HepG2 (cell line): ENCODE results near the gene SHTN1. TPM values are rescaled to one million over a fixed set of nuclear protein-coding genes. Genes with fewer than 3 reads are reported as not detected.

Source experiments
- ATAC-seq: fragments of 200-7000 bp; cut with Tn5 transposase; 3 replicates; pipeline ENCODE4 v1.9.1; 2020; ENCODE audit warnings: mild to moderate bottlenecking, moderate library complexity
- BruUV-seq: library from RNA; stranded (reverse); fragments of 400-500 nt; replicated peaks from 2 replicates; lab custom pipeline; 2021; lab: Mats Ljungman, UMichigan
- CTCF ChIA-PET: fragments of 300-600 bp; formaldehyde crosslinking; extraction: SDS; loops from one replicate; lab custom pipeline; 2021; ENCODE audit warnings: low total read pairs, inconsistent platforms, low intra/inter-chr PET ratio; lab: Yijun Ruan, JAX
- POLR2A ChIA-PET: fragments of 350-600 bp; sonication (Branson Sonifier 250); formaldehyde crosslinking; loops from one replicate; lab custom pipeline; 2020; ENCODE audit warnings: antibody characterized with exemption, inconsistent platforms; lab: Yijun Ruan, JAX
- DNase-seq: peaks from one replicate; pipeline ENCODE4 v3.0.0-alpha.2; 2015; ENCODE audit warnings: low spot score
- FAIRE-seq: peaks from 3 replicates; lab custom pipeline; 2011; peaks lifted over from hg19 to GRCh38; lab: Jason Lieb, UNC
- H2AFZ ChIP-seq: one replicate; pipeline ENCODE4 v1.6.1; 2011; ENCODE audit warnings: low read length, inconsistent platforms
- H3K27ac ChIP-seq: fragments of 300-600 bp; 3 replicates; pipeline ENCODE4 v1.8.0; 2011; ENCODE audit warnings: mixed run types, mild to moderate bottlenecking, mixed read lengths, low read length, inconsistent platforms; ENCODE audit not compliant: insufficient read depth; ENCODE audit errors: extremely low read length
- H3K27me3 ChIP-seq, 2 experiments: fragments of 200-600 bp in 1 of 2; 2 replicates in 1 of 2; 3 replicates in 1 of 2; pipeline versions ENCODE4 v1.6.0 to v1.8.0; 2011; ENCODE audit warnings: low read length in 2 of 2, mild to moderate bottlenecking in 2 of 2, moderate library complexity in 2 of 2, inconsistent platforms in 1 of 2; ENCODE audit not compliant: insufficient read depth in 2 of 2, control insufficient read depth in 1 of 2
- H3K36me3 ChIP-seq, 2 experiments: fragments of 200-600 bp in 1 of 2; replicated peaks in 1 of 2; 2 replicates in 1 of 2; 3 replicates in 1 of 2; pipeline versions ENCODE4 v1.5.1 to v1.8.0; 2011; ENCODE audit warnings: low read length in 2 of 2, inconsistent platforms in 1 of 2; ENCODE audit not compliant: insufficient read depth in 2 of 2, control insufficient read depth in 1 of 2
- H3K4me1 ChIP-seq: 2 replicates; pipeline ENCODE4 v1.5.1; 2012; ENCODE audit warnings: low read length, inconsistent platforms; ENCODE audit not compliant: insufficient read depth
- H3K4me2 ChIP-seq: 2 replicates; pipeline ENCODE4 v1.6.0; 2011; ENCODE audit warnings: low read depth, low read length, inconsistent platforms
- H3K4me3 ChIP-seq, 3 experiments: fragments of 200-600 bp in 1 of 3; sonication (generic), shearing (Covaris generic) in 1 of 3; replicated peaks in 1 of 3; 2 replicates each; pipeline ENCODE4 v1.5.1; 2011 to 2016; ENCODE audit warnings: low read length in 3 of 3, inconsistent platforms in 2 of 3, low read depth in 2 of 3, mild to moderate bottlenecking in 2 of 3, control low read depth in 1 of 3, mixed read lengths in 1 of 3; ENCODE audit not compliant: insufficient read depth in 1 of 3
- H3K79me2 ChIP-seq: one replicate; pipeline ENCODE4 v1.6.1; 2011; ENCODE audit warnings: low read length, inconsistent platforms; ENCODE audit not compliant: insufficient read depth
- H3K9ac ChIP-seq: 2 replicates; pipeline ENCODE4 v1.6.0; 2011; ENCODE audit warnings: mild to moderate bottlenecking, low read depth, low read length, inconsistent platforms; ENCODE audit not compliant: insufficient read depth
- H3K9me3 ChIP-seq: 2 replicates; pipeline ENCODE4 v1.5.1; 2012; ENCODE audit warnings: mild to moderate bottlenecking, low read length
- H4K20me1 ChIP-seq: 2 replicates; pipeline ENCODE4 v1.6.0; 2011; ENCODE audit warnings: inconsistent platforms, mild to moderate bottlenecking, low read length, moderate library complexity; ENCODE audit not compliant: insufficient read depth
- MTA1 ChIP-seq: sonication (generic); formaldehyde crosslinking; IDR thresholded peaks from 2 replicates; pipeline ENCODE4 v1.4.0; 2020; ENCODE audit warnings: missing genetic modification reagents, mild to moderate bottlenecking, borderline replicate concordance
- NFYB ChIP-seq: sonication (generic); formaldehyde crosslinking; IDR thresholded peaks from 2 replicates; pipeline ENCODE4 v1.4.0; 2020; ENCODE audit warnings: missing genetic modification reagents
- PTBP1 ChIP-seq: fragments of 200-400 bp; formaldehyde crosslinking; IDR thresholded peaks from 2 replicates; pipeline ENCODE4 v1.6.1; 2018; ENCODE audit warnings: low read length, low read depth; ENCODE audit not compliant: poor library complexity, severe bottlenecking
- SP1 ChIP-seq, 2 experiments: fragments of 450-650 bp in 1 of 2; sonication (generic) in 1 of 2; formaldehyde crosslinking in 1 of 2; IDR thresholded peaks; 2 replicates each; pipeline versions ENCODE4 v1.4.0 to v1.6.1; 2016 to 2020; ENCODE audit warnings: missing genetic modification reagents in 1 of 2
- ZNF34 ChIP-seq: sonication (generic); formaldehyde crosslinking; IDR thresholded peaks from 2 replicates; pipeline ENCODE4 v1.4.0; 2020; ENCODE audit warnings: mild to moderate bottlenecking, missing genetic modification reagents, borderline replicate concordance
- ZNF589 ChIP-seq: sonication (generic); formaldehyde crosslinking; conservative IDR thresholded peaks from 2 replicates; pipeline ENCODE4 v1.8.0; 2022; ENCODE audit warnings: mild to moderate bottlenecking, moderate library complexity, missing genetic modification reagents
- WGBS: methylation state at CpG from one replicate; pipeline ENCODE4 v1.1.6; 2017; ENCODE audit warnings: low lambda C conversion rate; 5-methylcytosine and 5-hydroxymethylcytosine counted together
- in situ Hi-C: cut with HindIII; loops from 2 replicates; pipeline ENCODE4 v1.10.0; 2017; ENCODE audit warnings: low pct_unique_long_range_greater_than_20kb; ENCODE audit not compliant: extremely low pct_ligation_motif_present
- intact Hi-C: fragments of 100-400 bp; cut with micrococcal nuclease; formaldehyde crosslinking; loops from one replicate; pipeline ENCODE4 v1.10.0; 2022; ENCODE audit not compliant: unreplicated experiment
- polyA plus RNA-seq, 8 experiments: library from polyadenylated mRNA; depleted of rRNA in 3 of 8; stranded (reverse) in 7 of 8; unstranded in 1 of 8; fragments of >200 nt; fragmentation: Illumina TruSeq in 4 of 8; extraction: Trizol in 4 of 8; gene quantifications; 2 replicates each; pipeline versions ENCODE4 v1.2.1 to v1.2.3, GENCODE V29; 2011 to 2016; ENCODE audit warnings: low read depth in 4 of 8, missing spikeins in 1 of 8, mixed read lengths in 1 of 8; ENCODE audit not compliant: insufficient read depth in 1 of 8
- total RNA-seq, 5 experiments: library from RNA; depleted of rRNA; stranded (reverse); fragments of >200 nt; fragmentation: Illumina TruSeq; extraction: Trizol; gene quantifications; 2 replicates each; pipeline ENCODE4 v1.2.3, GENCODE V29; 2016; ENCODE audit warnings: low read depth in 1 of 5
- TF ChIP-seq, protein P1 (sequence below): sonication (generic); formaldehyde crosslinking; IDR thresholded peaks from 2 replicates; pipeline ENCODE4 v1.5.0; 2020; ENCODE audit warnings: missing genetic modification reagents
- TF ChIP-seq, protein P2 (sequence below): sonication (generic); formaldehyde crosslinking; IDR thresholded peaks from 2 replicates; pipeline ENCODE4 v1.5.1; 2020; ENCODE audit warnings: mild to moderate bottlenecking, missing genetic modification reagents, moderate library complexity
- TF ChIP-seq, protein P3 (sequence below): IDR thresholded peaks from 2 replicates; pipeline ENCODE4 v1.6.1; 2018; ENCODE audit warnings: missing genetic modification reagents
- TF ChIP-seq, protein P4 (sequence below): IDR thresholded peaks from 2 replicates; pipeline ENCODE4 v1.6.1; 2018; ENCODE audit warnings: missing genetic modification reagents, mild to moderate bottlenecking, missing compliant biosample characterization
- TF ChIP-seq, protein P5 (sequence below): sonication (generic); formaldehyde crosslinking; IDR thresholded peaks from 2 replicates; pipeline ENCODE4 v1.4.0; 2020; ENCODE audit warnings: missing genetic modification reagents

The SHTN1 gene
- total and polyA plus RNA-seq, 2 of the 13 experiments (the other 11 are each of a cell fraction or from before 2014, with no cell fraction given), result 11.3 to 15.6 TPM

DNA sequence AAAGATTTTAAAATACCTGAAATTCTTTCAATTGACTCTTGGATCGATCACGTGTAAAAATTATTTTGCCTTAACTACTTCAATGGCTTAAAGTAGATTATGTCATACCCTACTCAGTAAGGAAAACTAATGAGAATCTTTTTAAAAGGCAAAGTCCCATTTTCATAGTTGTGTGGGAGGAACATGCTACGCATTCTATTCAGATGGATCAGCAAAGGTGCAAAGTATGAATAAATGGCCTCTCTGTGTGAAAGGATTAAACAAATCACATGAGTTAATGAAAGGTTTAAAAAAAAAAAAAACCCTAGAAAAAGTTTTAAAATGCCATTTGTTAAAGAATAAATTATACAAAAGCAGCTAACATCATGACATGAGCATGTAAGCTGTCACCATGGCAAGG, 78.6 kb downstream of the SHTN1 start:
- no peaks in the 10 kb centered on the region for H3K9me3 ChIP-seq
- no peak overlapping the region for H3K27ac ChIP-seq
- no peak overlapping the region for H3K4me3 ChIP-seq
- ATAC-seq (no peak), DNase-seq (no peak), FAIRE-seq (no peak)
- no peak overlapping the region for H3K4me2 ChIP-seq
- WGBS, result 97% methylated on average over 3 of the region's 3 CpGs
- no peaks in the 10 kb centered on the region for H3K27me3 ChIP-seq
- H3K9ac ChIP-seq, result no peak overlapping the region
- in situ Hi-C loops, result no loop called here
- no TSS peak for BruUV-seq
- POLR2A ChIA-PET, result no interaction called here
- no peaks in the 10 kb centered on the region for H3K79me2 ChIP-seq
- H3K4me1 ChIP-seq, result no peaks in the 10 kb centered on the region
- H3K36me3 ChIP-seq, result peaks cover 3 to 16% of the 10 kb centered on the region in 2 experiments
- TF ChIP-seq PTBP1 (no peak), ZNF589 (CRISPR knock-in tag) (no peak), ZNF34 (CRISPR knock-in tag) (no peak), NFYB (no peak), SP1 (IDR thresholded peaks at IDR 0.05) (no peak), SP1 (CRISPR knock-in tag; IDR thresholded peaks at IDR 0.05) (no peak), MTA1 (CRISPR knock-in tag) (no peak)
- TF ChIP-seq, protein P1, sequence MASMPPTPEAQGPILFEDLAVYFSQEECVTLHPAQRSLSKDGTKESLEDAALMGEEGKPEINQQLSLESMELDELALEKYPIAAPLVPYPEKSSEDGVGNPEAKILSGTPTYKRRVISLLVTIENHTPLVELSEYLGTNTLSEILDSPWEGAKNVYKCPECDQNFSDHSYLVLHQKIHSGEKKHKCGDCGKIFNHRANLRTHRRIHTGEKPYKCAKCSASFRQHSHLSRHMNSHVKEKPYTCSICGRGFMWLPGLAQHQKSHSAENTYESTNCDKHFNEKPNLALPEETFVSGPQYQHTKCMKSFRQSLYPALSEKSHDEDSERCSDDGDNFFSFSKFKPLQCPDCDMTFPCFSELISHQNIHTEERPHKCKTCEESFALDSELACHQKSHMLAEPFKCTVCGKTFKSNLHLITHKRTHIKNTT (CRISPR knock-in tag), result no peak
- TF ChIP-seq, protein P2, sequence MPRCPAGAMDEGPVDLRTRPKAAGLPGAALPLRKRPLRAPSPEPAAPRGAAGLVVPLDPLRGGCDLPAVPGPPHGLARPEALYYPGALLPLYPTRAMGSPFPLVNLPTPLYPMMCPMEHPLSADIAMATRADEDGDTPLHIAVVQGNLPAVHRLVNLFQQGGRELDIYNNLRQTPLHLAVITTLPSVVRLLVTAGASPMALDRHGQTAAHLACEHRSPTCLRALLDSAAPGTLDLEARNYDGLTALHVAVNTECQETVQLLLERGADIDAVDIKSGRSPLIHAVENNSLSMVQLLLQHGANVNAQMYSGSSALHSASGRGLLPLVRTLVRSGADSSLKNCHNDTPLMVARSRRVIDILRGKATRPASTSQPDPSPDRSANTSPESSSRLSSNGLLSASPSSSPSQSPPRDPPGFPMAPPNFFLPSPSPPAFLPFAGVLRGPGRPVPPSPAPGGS (CRISPR knock-in tag), result no peak
- TF ChIP-seq, protein P3, sequence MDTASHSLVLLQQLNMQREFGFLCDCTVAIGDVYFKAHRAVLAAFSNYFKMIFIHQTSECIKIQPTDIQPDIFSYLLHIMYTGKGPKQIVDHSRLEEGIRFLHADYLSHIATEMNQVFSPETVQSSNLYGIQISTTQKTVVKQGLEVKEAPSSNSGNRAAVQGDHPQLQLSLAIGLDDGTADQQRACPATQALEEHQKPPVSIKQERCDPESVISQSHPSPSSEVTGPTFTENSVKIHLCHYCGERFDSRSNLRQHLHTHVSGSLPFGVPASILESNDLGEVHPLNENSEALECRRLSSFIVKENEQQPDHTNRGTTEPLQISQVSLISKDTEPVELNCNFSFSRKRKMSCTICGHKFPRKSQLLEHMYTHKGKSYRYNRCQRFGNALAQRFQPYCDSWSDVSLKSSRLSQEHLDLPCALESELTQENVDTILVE (CRISPR knock-in tag), result no peak
- TF ChIP-seq, protein P4, sequence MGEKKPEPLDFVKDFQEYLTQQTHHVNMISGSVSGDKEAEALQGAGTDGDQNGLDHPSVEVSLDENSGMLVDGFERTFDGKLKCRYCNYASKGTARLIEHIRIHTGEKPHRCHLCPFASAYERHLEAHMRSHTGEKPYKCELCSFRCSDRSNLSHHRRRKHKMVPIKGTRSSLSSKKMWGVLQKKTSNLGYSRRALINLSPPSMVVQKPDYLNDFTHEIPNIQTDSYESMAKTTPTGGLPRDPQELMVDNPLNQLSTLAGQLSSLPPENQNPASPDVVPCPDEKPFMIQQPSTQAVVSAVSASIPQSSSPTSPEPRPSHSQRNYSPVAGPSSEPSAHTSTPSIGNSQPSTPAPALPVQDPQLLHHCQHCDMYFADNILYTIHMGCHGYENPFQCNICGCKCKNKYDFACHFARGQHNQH (CRISPR knock-in tag), result no peak
- TF ChIP-seq, protein P5, sequence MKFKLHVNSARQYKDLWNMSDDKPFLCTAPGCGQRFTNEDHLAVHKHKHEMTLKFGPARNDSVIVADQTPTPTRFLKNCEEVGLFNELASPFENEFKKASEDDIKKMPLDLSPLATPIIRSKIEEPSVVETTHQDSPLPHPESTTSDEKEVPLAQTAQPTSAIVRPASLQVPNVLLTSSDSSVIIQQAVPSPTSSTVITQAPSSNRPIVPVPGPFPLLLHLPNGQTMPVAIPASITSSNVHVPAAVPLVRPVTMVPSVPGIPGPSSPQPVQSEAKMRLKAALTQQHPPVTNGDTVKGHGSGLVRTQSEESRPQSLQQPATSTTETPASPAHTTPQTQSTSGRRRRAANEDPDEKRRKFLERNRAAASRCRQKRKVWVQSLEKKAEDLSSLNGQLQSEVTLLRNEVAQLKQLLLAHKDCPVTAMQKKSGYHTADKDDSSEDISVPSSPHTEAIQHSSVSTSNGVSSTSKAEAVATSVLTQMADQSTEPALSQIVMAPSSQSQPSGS (CRISPR knock-in tag), result no peak
- TF ChIP-seq, all 625 proteins: peak for 0
- intact Hi-C loops, result no loop called here
- H4K20me1 ChIP-seq, result no peaks in the 10 kb centered on the region
- no peak overlapping the region for H2AFZ ChIP-seq
- CTCF ChIA-PET, result no interaction called here
